Measurements from ENCODE around the gene GTF2IRD1. TPM values are rescaled to one million over a fixed set of nuclear protein-coding genes. Genes with fewer than 3 reads are reported as not detected.
A peak's percentile ranks its signal among the peaks of the same experiment; 100 is the strongest.

GTF2IRD1 gene
- total and polyA plus RNA-seq, 2 experiments from 2014 or later = 28.7 to 37.1 TPM

DNA sequence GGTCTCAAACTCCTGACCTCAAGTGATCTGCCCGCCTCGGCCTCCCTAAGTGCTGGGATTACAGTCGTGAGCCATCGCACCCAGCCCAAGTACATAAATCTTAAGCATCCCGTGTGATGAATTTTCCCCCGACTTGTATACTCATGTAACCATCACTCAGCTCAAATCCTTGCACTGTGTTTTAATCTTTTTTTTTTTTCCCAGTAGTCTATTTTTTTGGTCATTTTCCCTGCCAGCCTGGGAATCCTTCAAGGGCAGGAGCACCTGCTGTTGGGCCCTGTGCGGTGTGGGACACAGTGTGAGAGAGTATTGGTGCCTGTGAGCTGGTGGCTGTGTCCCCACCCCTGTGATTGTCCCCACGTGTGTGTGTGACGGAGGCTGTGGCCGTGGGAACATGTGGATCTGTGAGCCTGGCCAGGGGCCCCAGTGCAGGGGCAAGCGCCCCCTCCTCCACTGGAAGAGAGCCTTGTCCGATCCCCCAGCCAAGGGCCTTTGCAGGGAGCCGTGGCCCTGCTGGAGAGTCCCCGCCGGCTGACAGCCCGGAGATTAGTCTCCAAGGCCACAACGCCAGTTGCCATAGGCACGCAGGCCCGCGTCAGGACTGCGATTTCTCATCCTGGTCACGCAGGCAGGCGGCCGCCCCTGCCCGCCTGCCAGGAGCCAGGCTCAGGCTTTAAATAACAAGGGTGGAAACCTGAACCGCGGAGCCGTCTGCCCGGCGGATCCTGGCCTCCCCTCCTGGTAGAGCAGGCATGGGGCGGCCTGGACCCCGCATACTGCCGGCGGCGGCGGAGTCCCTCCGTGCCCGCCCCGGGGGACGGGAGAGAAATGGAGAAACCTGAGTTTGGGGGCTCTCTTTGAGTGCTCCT is 26.5 kb downstream of the GTF2IRD1 start:
- H3K9me2 ChIP-seq (ENCODE audit: insufficient read depth) = no peaks in the 10 kb centered on the region
- Mint-ChIP-seq H3K27me3 (ENCODE audit: insufficient read depth, low read depth, poor library complexity) (peaks cover 10% of the 10 kb centered on the region), H3K36me3 (ENCODE audit: low read depth) (no peaks in the 10 kb centered on the region), H3K9me3 (no peaks in the 10 kb centered on the region), H3K4me3 (peak overlapping the region; percentile 27), H3K27ac (peak overlapping the region; percentile 27; the same call in 1 of the 2 replicates), H3K4me1 (peaks cover 30% of the 10 kb centered on the region)
- peak overlapping the region; percentile 84; the same call in 1 of the 2 replicates for H3K27ac ChIP-seq (ENCODE audit: low read depth)
- peak overlapping the region; percentile 76 for H3K4me2 ChIP-seq
- H4K20me1 ChIP-seq (replicated peaks; ENCODE audit: insufficient read depth) = peaks cover 14% of the 10 kb centered on the region
- no peak overlapping the region for H2AFZ ChIP-seq
- H3K36me3 ChIP-seq (ENCODE audit: insufficient read depth) = no peaks in the 10 kb centered on the region
- no peaks in the 10 kb centered on the region; the same call in 1 of the 2 replicates for H3F3A ChIP-seq (replicated peaks; ENCODE audit: low read depth)
- peaks cover 19% of the 10 kb centered on the region for H3K4me1 ChIP-seq (ENCODE audit: insufficient read depth)
- TF ChIP-seq, protein P1, sequence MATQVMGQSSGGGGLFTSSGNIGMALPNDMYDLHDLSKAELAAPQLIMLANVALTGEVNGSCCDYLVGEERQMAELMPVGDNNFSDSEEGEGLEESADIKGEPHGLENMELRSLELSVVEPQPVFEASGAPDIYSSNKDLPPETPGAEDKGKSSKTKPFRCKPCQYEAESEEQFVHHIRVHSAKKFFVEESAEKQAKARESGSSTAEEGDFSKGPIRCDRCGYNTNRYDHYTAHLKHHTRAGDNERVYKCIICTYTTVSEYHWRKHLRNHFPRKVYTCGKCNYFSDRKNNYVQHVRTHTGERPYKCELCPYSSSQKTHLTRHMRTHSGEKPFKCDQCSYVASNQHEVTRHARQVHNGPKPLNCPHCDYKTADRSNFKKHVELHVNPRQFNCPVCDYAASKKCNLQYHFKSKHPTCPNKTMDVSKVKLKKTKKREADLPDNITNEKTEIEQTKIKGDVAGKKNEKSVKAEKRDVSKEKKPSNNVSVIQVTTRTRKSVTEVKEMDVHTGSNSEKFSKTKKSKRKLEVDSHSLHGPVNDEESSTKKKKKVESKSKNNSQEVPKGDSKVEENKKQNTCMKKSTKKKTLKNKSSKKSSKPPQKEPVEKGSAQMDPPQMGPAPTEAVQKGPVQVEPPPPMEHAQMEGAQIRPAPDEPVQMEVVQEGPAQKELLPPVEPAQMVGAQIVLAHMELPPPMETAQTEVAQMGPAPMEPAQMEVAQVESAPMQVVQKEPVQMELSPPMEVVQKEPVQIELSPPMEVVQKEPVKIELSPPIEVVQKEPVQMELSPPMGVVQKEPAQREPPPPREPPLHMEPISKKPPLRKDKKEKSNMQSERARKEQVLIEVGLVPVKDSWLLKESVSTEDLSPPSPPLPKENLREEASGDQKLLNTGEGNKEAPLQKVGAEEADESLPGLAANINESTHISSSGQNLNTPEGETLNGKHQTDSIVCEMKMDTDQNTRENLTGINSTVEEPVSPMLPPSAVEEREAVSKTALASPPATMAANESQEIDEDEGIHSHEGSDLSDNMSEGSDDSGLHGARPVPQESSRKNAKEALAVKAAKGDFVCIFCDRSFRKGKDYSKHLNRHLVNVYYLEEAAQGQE (IDR thresholded peaks at IDR 0.05; ENCODE audit: unreplicated experiment) = no peak
- TF ChIP-seq EZH2 (IDR thresholded peaks at IDR 0.05; ENCODE audit: low read depth, unreplicated experiment) (no peak), CREB1 (CRISPR knock-in tag; IDR thresholded peaks at IDR 0.05; ENCODE audit: low read depth) (peak; percentile 40; the same call in 1 of the 2 replicates)
- peak overlapping the region; percentile 32; the same call in 1 of the 2 replicates for H3K4me3 ChIP-seq
- no peaks in the 10 kb centered on the region for H3K27me3 ChIP-seq (ENCODE audit: insufficient read depth)
- H3K79me2 ChIP-seq (replicated peaks; ENCODE audit: insufficient read depth) = peaks cover 67% of the 10 kb centered on the region
- DNase-seq (ENCODE audit: low spot score) = peak; percentile 89
- ATAC-seq = peak; percentile 88

DNA sequence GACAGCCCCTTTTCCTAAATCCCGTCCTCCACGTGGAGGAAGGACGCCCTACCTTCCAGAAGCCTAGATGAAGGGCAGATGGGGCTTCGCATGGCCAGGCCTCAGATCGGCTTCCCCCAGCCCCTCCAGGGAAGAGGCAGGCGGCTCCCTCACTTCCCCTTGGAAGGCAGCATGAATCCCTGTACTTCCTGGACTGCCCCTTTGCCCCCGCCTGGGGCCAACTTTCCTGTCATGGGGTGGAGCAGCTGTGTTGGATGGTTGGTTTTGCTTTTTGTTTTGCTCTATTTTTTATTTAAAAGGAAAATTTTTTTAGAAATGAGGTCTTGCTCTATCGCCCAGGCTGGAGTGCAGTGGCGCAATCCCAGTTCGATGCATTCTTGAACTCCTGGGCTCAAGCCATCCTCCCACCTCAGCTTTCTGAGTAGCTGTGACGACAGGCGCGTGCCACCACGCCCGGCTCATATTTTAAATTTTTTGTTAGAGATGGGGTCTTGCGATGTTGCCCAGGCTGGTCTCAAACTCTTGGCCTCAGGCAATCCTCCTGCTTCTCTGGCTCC is 27.2 kb downstream of the GTF2IRD1 start:
- Mint-ChIP-seq H3K27ac (no peak overlapping the region), H3K4me1 (peaks cover 28% of the 10 kb centered on the region), H3K36me3 (ENCODE audit: low read depth) (no peaks in the 10 kb centered on the region), H3K4me3 (no peak overlapping the region), H3K9me3 (no peaks in the 10 kb centered on the region), H3K27me3 (ENCODE audit: insufficient read depth, low read depth, poor library complexity) (peaks cover 11% of the 10 kb centered on the region)
- peak overlapping the region; percentile 84 for H3K27ac ChIP-seq (ENCODE audit: low read depth)
- ATAC-seq = peak; percentile 15
- H3F3A ChIP-seq (replicated peaks; ENCODE audit: low read depth) = no peaks in the 10 kb centered on the region; the same call in 1 of the 2 replicates
- no peak overlapping the region for H2AFZ ChIP-seq
- H3K4me3 ChIP-seq = 0 out of 2 replicates have a peak overlapping the region, but pooled peaks have one; percentile 32
- DNase-seq (ENCODE audit: low spot score) = no peak
- no peaks in the 10 kb centered on the region for H3K9me2 ChIP-seq (ENCODE audit: insufficient read depth)
- no peaks in the 10 kb centered on the region for H3K27me3 ChIP-seq (ENCODE audit: insufficient read depth)
- peaks cover 67% of the 10 kb centered on the region for H3K79me2 ChIP-seq (replicated peaks; ENCODE audit: insufficient read depth)
- H3K4me1 ChIP-seq (ENCODE audit: insufficient read depth) = peaks cover 19% of the 10 kb centered on the region
- no peaks in the 10 kb centered on the region for H3K36me3 ChIP-seq (ENCODE audit: insufficient read depth)
- peaks cover 14% of the 10 kb centered on the region for H4K20me1 ChIP-seq (replicated peaks; ENCODE audit: insufficient read depth)
- H3K4me2 ChIP-seq = peak overlapping the region; percentile 76
- TF ChIP-seq ZNF331 (CRISPR knock-in tag; IDR thresholded peaks at IDR 0.05; ENCODE audit: low read depth) = no peak
- TF ChIP-seq, protein P2, sequence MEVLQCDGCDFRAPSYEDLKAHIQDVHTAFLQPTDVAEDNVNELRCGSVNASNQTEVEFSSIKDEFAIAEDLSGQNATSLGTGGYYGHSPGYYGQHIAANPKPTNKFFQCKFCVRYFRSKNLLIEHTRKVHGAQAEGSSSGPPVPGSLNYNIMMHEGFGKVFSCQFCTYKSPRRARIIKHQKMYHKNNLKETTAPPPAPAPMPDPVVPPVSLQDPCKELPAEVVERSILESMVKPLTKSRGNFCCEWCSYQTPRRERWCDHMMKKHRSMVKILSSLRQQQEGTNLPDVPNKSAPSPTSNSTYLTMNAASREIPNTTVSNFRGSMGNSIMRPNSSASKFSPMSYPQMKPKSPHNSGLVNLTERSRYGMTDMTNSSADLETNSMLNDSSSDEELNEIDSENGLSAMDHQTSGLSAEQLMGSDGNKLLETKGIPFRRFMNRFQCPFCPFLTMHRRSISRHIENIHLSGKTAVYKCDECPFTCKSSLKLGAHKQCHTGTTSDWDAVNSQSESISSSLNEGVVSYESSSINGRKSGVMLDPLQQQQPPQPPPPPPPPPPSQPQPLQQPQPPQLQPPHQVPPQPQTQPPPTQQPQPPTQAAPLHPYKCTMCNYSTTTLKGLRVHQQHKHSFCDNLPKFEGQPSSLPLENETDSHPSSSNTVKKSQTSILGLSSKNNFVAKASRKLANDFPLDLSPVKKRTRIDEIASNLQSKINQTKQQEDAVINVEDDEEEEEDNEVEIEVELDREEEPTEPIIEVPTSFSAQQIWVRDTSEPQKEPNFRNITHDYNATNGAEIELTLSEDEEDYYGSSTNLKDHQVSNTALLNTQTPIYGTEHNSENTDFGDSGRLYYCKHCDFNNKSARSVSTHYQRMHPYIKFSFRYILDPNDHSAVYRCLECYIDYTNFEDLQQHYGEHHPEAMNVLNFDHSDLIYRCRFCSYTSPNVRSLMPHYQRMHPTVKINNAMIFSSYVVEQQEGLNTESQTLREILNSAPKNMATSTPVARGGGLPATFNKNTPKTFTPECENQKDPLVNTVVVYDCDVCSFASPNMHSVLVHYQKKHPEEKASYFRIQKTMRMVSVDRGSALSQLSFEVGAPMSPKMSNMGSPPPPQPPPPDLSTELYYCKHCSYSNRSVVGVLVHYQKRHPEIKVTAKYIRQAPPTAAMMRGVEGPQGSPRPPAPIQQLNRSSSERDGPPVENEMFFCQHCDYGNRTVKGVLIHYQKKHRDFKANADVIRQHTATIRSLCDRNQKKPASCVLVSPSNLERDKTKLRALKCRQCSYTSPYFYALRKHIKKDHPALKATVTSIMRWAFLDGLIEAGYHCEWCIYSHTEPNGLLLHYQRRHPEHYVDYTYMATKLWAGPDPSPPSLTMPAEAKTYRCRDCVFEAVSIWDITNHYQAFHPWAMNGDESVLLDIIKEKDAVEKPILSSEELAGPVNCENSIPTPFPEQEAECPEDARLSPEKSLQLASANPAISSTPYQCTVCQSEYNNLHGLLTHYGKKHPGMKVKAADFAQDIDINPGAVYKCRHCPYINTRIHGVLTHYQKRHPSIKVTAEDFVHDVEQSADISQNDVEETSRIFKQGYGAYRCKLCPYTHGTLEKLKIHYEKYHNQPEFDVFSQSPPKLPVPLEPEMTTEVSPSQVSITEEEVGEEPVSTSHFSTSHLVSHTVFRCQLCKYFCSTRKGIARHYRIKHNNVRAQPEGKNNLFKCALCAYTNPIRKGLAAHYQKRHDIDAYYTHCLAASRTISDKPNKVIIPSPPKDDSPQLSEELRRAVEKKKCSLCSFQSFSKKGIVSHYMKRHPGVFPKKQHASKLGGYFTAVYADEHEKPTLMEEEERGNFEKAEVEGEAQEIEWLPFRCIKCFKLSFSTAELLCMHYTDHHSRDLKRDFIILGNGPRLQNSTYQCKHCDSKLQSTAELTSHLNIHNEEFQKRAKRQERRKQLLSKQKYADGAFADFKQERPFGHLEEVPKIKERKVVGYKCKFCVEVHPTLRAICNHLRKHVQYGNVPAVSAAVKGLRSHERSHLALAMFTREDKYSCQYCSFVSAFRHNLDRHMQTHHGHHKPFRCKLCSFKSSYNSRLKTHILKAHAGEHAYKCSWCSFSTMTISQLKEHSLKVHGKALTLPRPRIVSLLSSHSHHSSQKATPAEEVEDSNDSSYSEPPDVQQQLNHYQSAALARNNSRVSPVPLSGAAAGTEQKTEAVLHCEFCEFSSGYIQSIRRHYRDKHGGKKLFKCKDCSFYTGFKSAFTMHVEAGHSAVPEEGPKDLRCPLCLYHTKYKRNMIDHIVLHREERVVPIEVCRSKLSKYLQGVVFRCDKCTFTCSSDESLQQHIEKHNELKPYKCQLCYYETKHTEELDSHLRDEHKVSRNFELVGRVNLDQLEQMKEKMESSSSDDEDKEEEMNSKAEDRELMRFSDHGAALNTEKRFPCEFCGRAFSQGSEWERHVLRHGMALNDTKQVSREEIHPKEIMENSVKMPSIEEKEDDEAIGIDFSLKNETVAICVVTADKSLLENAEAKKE (CRISPR knock-in tag; IDR thresholded peaks at IDR 0.05) = no peak
- no peak for TF ChIP-seq EZH2 (IDR thresholded peaks at IDR 0.05; ENCODE audit: low read depth, unreplicated experiment)
- no peak for TF ChIP-seq ZNF114 (CRISPR knock-in tag; IDR thresholded peaks at IDR 0.05)
- TF ChIP-seq, protein P3, sequence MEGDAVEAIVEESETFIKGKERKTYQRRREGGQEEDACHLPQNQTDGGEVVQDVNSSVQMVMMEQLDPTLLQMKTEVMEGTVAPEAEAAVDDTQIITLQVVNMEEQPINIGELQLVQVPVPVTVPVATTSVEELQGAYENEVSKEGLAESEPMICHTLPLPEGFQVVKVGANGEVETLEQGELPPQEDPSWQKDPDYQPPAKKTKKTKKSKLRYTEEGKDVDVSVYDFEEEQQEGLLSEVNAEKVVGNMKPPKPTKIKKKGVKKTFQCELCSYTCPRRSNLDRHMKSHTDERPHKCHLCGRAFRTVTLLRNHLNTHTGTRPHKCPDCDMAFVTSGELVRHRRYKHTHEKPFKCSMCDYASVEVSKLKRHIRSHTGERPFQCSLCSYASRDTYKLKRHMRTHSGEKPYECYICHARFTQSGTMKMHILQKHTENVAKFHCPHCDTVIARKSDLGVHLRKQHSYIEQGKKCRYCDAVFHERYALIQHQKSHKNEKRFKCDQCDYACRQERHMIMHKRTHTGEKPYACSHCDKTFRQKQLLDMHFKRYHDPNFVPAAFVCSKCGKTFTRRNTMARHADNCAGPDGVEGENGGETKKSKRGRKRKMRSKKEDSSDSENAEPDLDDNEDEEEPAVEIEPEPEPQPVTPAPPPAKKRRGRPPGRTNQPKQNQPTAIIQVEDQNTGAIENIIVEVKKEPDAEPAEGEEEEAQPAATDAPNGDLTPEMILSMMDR (conservative IDR thresholded peaks at IDR 0.05; ENCODE audit: low read depth in 2 of 2) = no peak
